Measurements from ENCODE around the gene ANKMY2.
"Not testable (repeated sequence)": the region's sequence is repeated elsewhere in the genome, so short reads cannot be mapped to it uniquely, and the experiment has no call there.

ANKMY2 gene

GRCh38 chr7:16659854-16660497 lies 14.4 kb upstream of the ANKMY2 start:
- in situ Hi-C loops (cut with MboI; ENCODE audit: low sequenced_read_pairs), result not testable (repeated sequence)

GRCh38 chr7:16657656-16658279 lies 12.2 kb upstream of the ANKMY2 start:
- in situ Hi-C loops (cut with MboI; ENCODE audit: low sequenced_read_pairs), result no loop called here

- in situ Hi-C loops (cut with MboI; ENCODE audit: low sequenced_read_pairs), result no loop called here
Observed at GRCh38 chr7:16656141-16656540, 10.6 kb upstream of the ANKMY2 start.

- in situ Hi-C loops (cut with MboI; ENCODE audit: low sequenced_read_pairs), result no loop called here
Observed at GRCh38 chr7:16655394-16655793, 9.8 kb upstream of the ANKMY2 start.

GRCh38 chr7:16652888-16653287 lies 7.3 kb upstream of the ANKMY2 start:
- in situ Hi-C loops (cut with MboI; ENCODE audit: low sequenced_read_pairs), result no loop called here

- in situ Hi-C loops (cut with MboI; ENCODE audit: low sequenced_read_pairs), result no loop called here
Observed at GRCh38 chr7:16652240-16652583, 6.7 kb upstream of the ANKMY2 start.

GRCh38 chr7:16651396-16652239 lies 6.1 kb upstream of the ANKMY2 start:
- in situ Hi-C loops (cut with MboI; ENCODE audit: low sequenced_read_pairs), result no loop called here

- in situ Hi-C loops (cut with MboI; ENCODE audit: low sequenced_read_pairs), result no loop called here
Observed at GRCh38 chr7:16650266-16650665, 4.7 kb upstream of the ANKMY2 start.

GRCh38 chr7:16649196-16649595 lies 3.6 kb upstream of the ANKMY2 start:
- in situ Hi-C loops (cut with MboI; ENCODE audit: low sequenced_read_pairs), result no loop called here

- in situ Hi-C loops (cut with MboI; ENCODE audit: low sequenced_read_pairs), result no loop called here
Observed at GRCh38 chr7:16648551-16648950, 3.0 kb upstream of the ANKMY2 start.

GRCh38 chr7:16647435-16647960 lies 1.9 kb upstream of the ANKMY2 start:
- in situ Hi-C loops (cut with MboI; ENCODE audit: low sequenced_read_pairs), result no loop called here

GRCh38 chr7:16646472-16647072 lies 1.0 kb upstream of the ANKMY2 start:
- in situ Hi-C loops (cut with MboI; ENCODE audit: low sequenced_read_pairs), result no loop called here

GRCh38 chr7:16644636-16645592 lies 640 bp downstream of the ANKMY2 start:
- in situ Hi-C loops (cut with MboI; ENCODE audit: low sequenced_read_pairs), result no loop called here

- in situ Hi-C loops (cut with MboI; ENCODE audit: low sequenced_read_pairs), result no loop called here
Observed at GRCh38 chr7:16644157-16644556, 1.4 kb downstream of the ANKMY2 start.

- in situ Hi-C loops (cut with MboI; ENCODE audit: low sequenced_read_pairs), result no loop called here
Observed at GRCh38 chr7:16638282-16639280, 7.0 kb downstream of the ANKMY2 start.

GRCh38 chr7:16637379-16637778 lies 8.2 kb downstream of the ANKMY2 start:
- in situ Hi-C loops (cut with MboI; ENCODE audit: low sequenced_read_pairs), result no loop called here

GRCh38 chr7:16636555-16637101 lies 8.9 kb downstream of the ANKMY2 start:
- in situ Hi-C loops (cut with MboI; ENCODE audit: low sequenced_read_pairs), result no loop called here

- in situ Hi-C loops (cut with MboI; ENCODE audit: low sequenced_read_pairs), result no loop called here
Observed at GRCh38 chr7:16634271-16634738, 11.2 kb downstream of the ANKMY2 start.

GRCh38 chr7:16630654-16631053 lies 14.9 kb downstream of the ANKMY2 start:
- in situ Hi-C loops (cut with MboI; ENCODE audit: low sequenced_read_pairs), result no loop called here
